ENCODE data around the gene HLCS. TPM values are rescaled to one million over a fixed set of nuclear protein-coding genes. Genes with fewer than 3 reads are reported as not detected.

Gene HLCS
- total and polyA plus RNA-seq, 2 donors (not counting 3 experiments of a cell fraction or from before 2014, with no cell fraction given) = 6.7 to 17.2 TPM

- peaks cover 19% of the 10 kb centered on the region for H3K4me1 ChIP-seq (ENCODE audit: control insufficient read depth, extremely low read depth, insufficient read depth, low read length)
- no peak overlapping the region for H3K4me3 ChIP-seq (replicated peaks in 1 of 3; ENCODE audit: insufficient read depth in 1 of 3, low read depth in 1 of 3, low read length in 3 of 3)
- no TSS peak for BruUV-seq (replicated peaks)
- no peak overlapping the region for H2AFZ ChIP-seq (ENCODE audit: low read depth, low read length)
- DNase-seq (ENCODE audit: low read depth, low spot score) = no peak
- ChIA-PET CTCF (interaction anchor here (6.1 kb wide), 1 partner anchor 167 kb away, joined by 78 read pairs; no protein-coding TSS in a partner anchor), POLR2A (no interaction called here)
- intact Hi-C loops (cut with micrococcal nuclease) = no loop called here
- peak; percentile 24 for FAIRE-seq
- H3K27ac ChIP-seq (ENCODE audit: insufficient read depth, low read depth, low read length) = no peak overlapping the region
- peaks cover 0 to 8% of the 10 kb centered on the region in 2 experiments for H3K27me3 ChIP-seq (ENCODE audit: control insufficient read depth in 2 of 2, insufficient read depth in 2 of 2, low read length in 2 of 2)
- H3K4me2 ChIP-seq (ENCODE audit: insufficient read depth, low read length) = no peak overlapping the region
- no peaks in the 10 kb centered on the region for H4K20me1 ChIP-seq (replicated peaks; ENCODE audit: control insufficient read depth, extremely low read depth, insufficient read depth, low read length)
- H3K9me3 ChIP-seq (replicated peaks; ENCODE audit: control insufficient read depth, insufficient read depth, low read length) = no peaks in the 10 kb centered on the region
- no peaks in the 10 kb centered on the region for H3K9me1 ChIP-seq (replicated peaks; ENCODE audit: control insufficient read depth, extremely low read depth, insufficient read depth, low read length)
- H3K9ac ChIP-seq (replicated peaks; ENCODE audit: extremely low read depth, insufficient read depth, low read length) = no peak overlapping the region
- H3K36me3 ChIP-seq (ENCODE audit: control insufficient read depth in 2 of 2, extremely low read depth in 1 of 2, insufficient read depth in 2 of 2, low read length in 2 of 2) = no peaks in the 10 kb centered on the region
- no peaks in the 10 kb centered on the region for H3K79me2 ChIP-seq (ENCODE audit: control insufficient read depth, insufficient read depth, low read length)
- dilution Hi-C loops (cut with MboI; ENCODE audit: extremely low pct_ligation_motif_present, low sequenced_read_pairs) = no loop called here
- TF ChIP-seq POLR2AphosphoS5 (IDR thresholded peaks at IDR 0.05; ENCODE audit: insufficient read depth, low read depth, low read length) = no peak
- no peak for TF ChIP-seq POLR2A (IDR thresholded peaks at IDR 0.05; ENCODE audit: low read depth, low read length)
- TF ChIP-seq MYC (IDR thresholded peaks at IDR 0.05; ENCODE audit: low read depth, low read length) = no peak
- TF ChIP-seq CTCF (IDR thresholded peaks at IDR 0.05; ENCODE audit: extremely low read depth in 1 of 2, insufficient read depth in 1 of 2, low read depth in 1 of 2, low read length in 2 of 2) = no peak
- TF ChIP-seq GATA2 (IDR thresholded peaks at IDR 0.05; ENCODE audit: insufficient read depth, insufficient read length, low read depth, low read length) = no peak
- TF ChIP-seq FOS (IDR thresholded peaks at IDR 0.05; ENCODE audit: borderline replicate concordance, insufficient read depth, low read length) = no peak
- no peak for TF ChIP-seq EZH2 (IDR thresholded peaks at IDR 0.05; ENCODE audit: borderline replicate concordance, low read depth, low read length, severe bottlenecking)
- no peak for TF ChIP-seq JUN (IDR thresholded peaks at IDR 0.05; ENCODE audit: borderline replicate concordance, insufficient read depth, insufficient read length, low read depth)
- TF ChIP-seq MAX (IDR thresholded peaks at IDR 0.05; ENCODE audit: insufficient read depth, insufficient read length) = no peak
These were observed 215.9 kb downstream of the HLCS start for GRCh38 chr21:36750576-36750959.

Data from endothelial cell of umbilical vein (primary cell).